HG02798 (cell line): ENCODE measurements around the gene FFAR3.

Source experiments
- ATAC-seq: cut with Tn5 transposase; IDR thresholded peaks from one replicate; pipeline ENCODE4 v1.9.1; 2021; ENCODE audit warnings: mild to moderate bottlenecking; ENCODE audit not compliant: unreplicated experiment, poor library complexity

The FFAR3 gene

GRCh38 chr19:35357867-35358573 is at the start of gene FFAR3:
TSS of gene FFAR3 (plus strand) at chr19:35358460. CDS start at chr19:35358891, 431 bp downstream.
- ATAC-seq: no peak

- no peak for ATAC-seq
Measured at GRCh38 chr19:35308910-35309309, 49.4 kb upstream of the FFAR3 start.

GRCh38 chr19:35309481-35310279 is 48.6 kb upstream of the FFAR3 start:
- no peak for ATAC-seq

GRCh38 chr19:35310331-35310730 is 47.9 kb upstream of the FFAR3 start:
- ATAC-seq: no peak

- no peak for ATAC-seq
Measured at GRCh38 chr19:35310811-35311465, 47.3 kb upstream of the FFAR3 start.

- no peak for ATAC-seq
Measured at GRCh38 chr19:35311901-35312665, 46.2 kb upstream of the FFAR3 start.

- no peak for ATAC-seq
Measured at GRCh38 chr19:35313587-35313986, 44.7 kb upstream of the FFAR3 start.

- no peak for ATAC-seq
Measured at GRCh38 chr19:35314031-35314430, 44.2 kb upstream of the FFAR3 start.

GRCh38 chr19:35314858-35315470 is 43.3 kb upstream of the FFAR3 start:
- ATAC-seq: no peak

- ATAC-seq: no peak
Measured at GRCh38 chr19:35315883-35316282, 42.4 kb upstream of the FFAR3 start.

GRCh38 chr19:35316560-35316959 is 41.7 kb upstream of the FFAR3 start:
- ATAC-seq: no peak

- ATAC-seq: no peak
Measured at GRCh38 chr19:35317464-35318043, 40.7 kb upstream of the FFAR3 start.

- ATAC-seq: no peak
Measured at GRCh38 chr19:35318679-35319448, 39.4 kb upstream of the FFAR3 start.

- no peak for ATAC-seq
Measured at GRCh38 chr19:35320065-35320713, 38.1 kb upstream of the FFAR3 start.

GRCh38 chr19:35321291-35321690 is 37.0 kb upstream of the FFAR3 start:
- ATAC-seq: no peak

GRCh38 chr19:35322014-35322413 is 36.2 kb upstream of the FFAR3 start:
- ATAC-seq: no peak

- no peak for ATAC-seq
Measured at GRCh38 chr19:35327642-35328041, 30.6 kb upstream of the FFAR3 start.

GRCh38 chr19:35328851-35329285 is 29.4 kb upstream of the FFAR3 start, which contains the start of gene CD22:
TSS of gene CD22 (plus strand) at chr19:35329187. CDS start at chr19:35332041, 2,854 bp downstream.
- peak; percentile 34 for ATAC-seq
